ENCODE results near the gene TSPAN18.

TSPAN18 gene

DNA sequence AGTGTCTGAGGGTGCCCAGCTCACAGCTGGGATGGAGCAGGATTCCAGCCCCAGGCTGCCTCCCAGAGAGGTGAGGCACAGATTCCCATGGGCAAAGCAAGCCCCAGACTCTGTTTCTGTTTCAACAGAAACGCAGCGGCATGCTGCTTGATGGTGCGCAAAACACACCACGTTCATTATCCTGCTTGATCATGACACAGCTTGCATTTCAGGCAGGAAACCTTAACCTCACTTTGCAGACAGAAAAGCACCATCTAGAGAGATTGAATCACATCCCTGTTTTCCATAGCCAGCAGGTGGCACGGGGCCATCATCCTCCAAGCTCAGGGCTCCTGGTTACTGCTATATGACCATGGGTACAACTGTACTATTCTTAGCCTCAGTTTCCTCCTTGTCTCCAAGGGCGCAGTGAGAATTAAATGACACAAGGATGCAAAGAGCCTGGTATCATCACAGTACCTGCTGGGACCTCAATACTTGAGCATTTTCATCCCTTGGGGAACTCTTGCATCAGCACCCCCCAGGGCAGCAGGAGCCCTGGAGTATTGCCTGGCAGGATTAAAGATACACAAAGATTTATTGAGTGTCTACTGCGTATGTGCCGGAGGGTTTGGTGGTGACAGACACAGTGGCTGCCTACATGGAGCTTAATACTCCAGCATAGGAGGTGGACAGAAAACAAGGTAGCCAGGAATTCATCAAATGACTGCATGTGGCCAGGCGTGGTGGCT lies 113.9 kb downstream of the TSPAN18 start:
- WGBS, 2 donors (ENCODE audit: extremely low coverage in 2 of 2, insufficient read length in 2 of 2, insufficient replicate concordance in 1 of 2), result no CpG with 5 or more reads among the region's 9 CpGs
- Histone ChIP-seq H3K4me3 (ENCODE audit: low read length in 2 of 2) (no peak overlapping the region), H3K23ac (ENCODE audit: low read depth, low read length, poor library complexity) (no peak overlapping the region), H3K36me3 (replicated peaks in 1 of 2; ENCODE audit: control insufficient read depth in 2 of 2, insufficient read depth in 2 of 2, low read length in 2 of 2) (peaks cover 5 to 11% of the 10 kb centered on the region in 2 donors), H2BK5ac (ENCODE audit: low read length) (no peak overlapping the region), H4K8ac (ENCODE audit: low read depth, low read length) (no peak overlapping the region), H2AFZ (ENCODE audit: low read length) (no peak overlapping the region), H3K9me3 (replicated peaks in 1 of 2; ENCODE audit: control insufficient read depth in 2 of 2, insufficient read depth in 1 of 2, low read depth in 1 of 2, low read length in 2 of 2) (peaks cover 10 to 11% of the 10 kb centered on the region in 2 donors), H3K9ac (ENCODE audit: low read depth, low read length, poor library complexity) (no peak overlapping the region), H3K4me1 (ENCODE audit: control insufficient read depth in 2 of 2, insufficient read depth in 1 of 2, low read depth in 1 of 2, low read length in 2 of 2) (peaks cover 3 to 10% of the 10 kb centered on the region in 2 donors), H2BK120ac (ENCODE audit: low read depth, low read length) (no peak overlapping the region), H3K18ac (ENCODE audit: low read length) (no peak overlapping the region), H3K79me1 (ENCODE audit: low read depth, low read length) (no peaks in the 10 kb centered on the region), H2BK15ac (ENCODE audit: low read length) (no peak overlapping the region), H3K4me2 (ENCODE audit: insufficient read depth, low read length, poor library complexity, severe bottlenecking) (no peak overlapping the region), H3K27me3 (ENCODE audit: control insufficient read depth in 3 of 3, insufficient read depth in 3 of 3, low read depth in 1 of 3, low read length in 3 of 3) (no peaks in the 10 kb centered on the region), H2AK5ac (ENCODE audit: low read depth, low read length) (no peak overlapping the region), H3K27ac (replicated peaks; ENCODE audit: low read length) (no peak overlapping the region), H3K4ac (ENCODE audit: low read length) (no peak overlapping the region), H2BK12ac (ENCODE audit: low read length) (no peak overlapping the region), H3K14ac (ENCODE audit: low read length) (no peak overlapping the region), H4K91ac (ENCODE audit: low read depth, low read length, poor library complexity) (no peak overlapping the region)
- DNase-seq (ENCODE audit: low spot score), result no peak

DNA sequence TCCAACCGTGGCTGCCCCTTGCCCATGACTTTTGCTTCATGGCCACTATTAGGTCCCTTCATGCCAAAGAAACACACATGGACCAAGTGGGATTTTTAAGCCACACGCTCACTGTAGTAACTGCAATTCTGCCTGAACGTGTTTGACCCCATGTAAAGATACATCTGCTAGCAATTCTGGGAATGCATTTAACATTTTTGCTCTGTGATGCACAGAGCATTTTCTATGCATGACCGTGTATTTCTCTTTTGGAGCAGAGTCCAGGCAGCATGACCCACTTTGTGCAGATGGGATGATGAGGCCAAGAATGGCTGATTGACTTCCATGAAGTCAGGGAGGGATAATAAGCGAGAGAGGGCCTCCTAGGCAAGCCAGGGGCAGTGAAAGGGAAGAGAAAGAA lies 115.5 kb downstream of the TSPAN18 start:
- Histone ChIP-seq H3K23ac (ENCODE audit: low read depth, low read length, poor library complexity) (no peak overlapping the region), H2BK120ac (ENCODE audit: low read depth, low read length) (no peak overlapping the region), H3K4me2 (ENCODE audit: insufficient read depth, low read length, poor library complexity, severe bottlenecking) (no peak overlapping the region), H2BK5ac (ENCODE audit: low read length) (no peak overlapping the region), H2BK12ac (ENCODE audit: low read length) (no peak overlapping the region), H4K8ac (ENCODE audit: low read depth, low read length) (no peak overlapping the region), H3K14ac (ENCODE audit: low read length) (no peak overlapping the region), H2AK5ac (ENCODE audit: low read depth, low read length) (no peak overlapping the region), H3K27ac (replicated peaks; ENCODE audit: low read length) (no peak overlapping the region), H3K9ac (ENCODE audit: low read depth, low read length, poor library complexity) (no peak overlapping the region), H3K4me1 (ENCODE audit: control insufficient read depth in 2 of 2, insufficient read depth in 1 of 2, low read depth in 1 of 2, low read length in 2 of 2) (peaks cover 3 to 10% of the 10 kb centered on the region in 2 donors), H2AFZ (ENCODE audit: low read length) (no peak overlapping the region), H2BK15ac (ENCODE audit: low read length) (no peak overlapping the region), H3K4me3 (ENCODE audit: low read length in 2 of 2) (no peak overlapping the region), H3K36me3 (replicated peaks in 1 of 2; ENCODE audit: control insufficient read depth in 2 of 2, insufficient read depth in 2 of 2, low read length in 2 of 2) (peaks cover 7 to 13% of the 10 kb centered on the region in 2 donors), H3K4ac (ENCODE audit: low read length) (no peak overlapping the region), H3K9me3 (replicated peaks in 1 of 2; ENCODE audit: control insufficient read depth in 2 of 2, insufficient read depth in 1 of 2, low read depth in 1 of 2, low read length in 2 of 2) (peaks cover 10 to 19% of the 10 kb centered on the region in 2 donors), H4K91ac (ENCODE audit: low read depth, low read length, poor library complexity) (no peak overlapping the region), H3K18ac (ENCODE audit: low read length) (peak overlapping the region; percentile 0), H3K27me3 (ENCODE audit: control insufficient read depth in 3 of 3, insufficient read depth in 3 of 3, low read depth in 1 of 3, low read length in 3 of 3) (no peaks in the 10 kb centered on the region), H3K79me1 (ENCODE audit: low read depth, low read length) (no peaks in the 10 kb centered on the region)
- WGBS, 2 donors (ENCODE audit: extremely low coverage in 2 of 2, insufficient read length in 2 of 2, insufficient replicate concordance in 1 of 2), result no CpG with 5 or more reads among the region's 5 CpGs
- DNase-seq (ENCODE audit: low spot score), result no peak

DNA sequence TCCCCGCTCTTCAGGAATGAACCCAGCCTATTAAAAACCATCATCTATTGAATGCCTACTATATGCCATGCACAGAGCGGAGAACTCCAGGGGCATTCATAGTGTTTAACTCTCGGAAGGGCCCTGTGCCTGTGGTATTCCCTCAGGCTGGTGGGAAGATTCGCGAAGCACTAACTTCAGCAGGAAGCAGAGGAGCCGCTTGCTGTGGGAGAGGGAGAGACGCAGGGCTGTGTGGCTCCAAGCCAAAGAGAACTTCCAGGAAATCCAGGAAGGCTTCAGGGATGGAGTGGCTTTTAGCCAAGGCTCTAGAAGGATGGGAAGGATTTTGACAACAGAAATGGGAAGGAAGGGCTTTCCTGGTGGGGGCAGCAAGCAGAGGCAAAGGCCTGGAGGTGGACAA lies 120.1 kb downstream of the TSPAN18 start:
- no peak overlapping the region for H2AFZ ChIP-seq (ENCODE audit: low read length)
- H3K4me1 ChIP-seq (ENCODE audit: control insufficient read depth in 2 of 2, insufficient read depth in 1 of 2, low read depth in 1 of 2, low read length in 2 of 2), result peaks cover 15 to 23% of the 10 kb centered on the region in 2 donors
- no peak overlapping the region for H3K23ac ChIP-seq (ENCODE audit: low read depth, low read length, poor library complexity)
- peak overlapping the region; percentile 4 for H3K18ac ChIP-seq (ENCODE audit: low read length)
- H2AK5ac ChIP-seq (ENCODE audit: low read depth, low read length), result no peak overlapping the region
- H4K91ac ChIP-seq (ENCODE audit: low read depth, low read length, poor library complexity), result no peak overlapping the region
- H3K4me3 ChIP-seq (ENCODE audit: low read length in 2 of 2), result no peak overlapping the region
- peaks cover 12 to 16% of the 10 kb centered on the region in 2 donors for H3K9me3 ChIP-seq (replicated peaks in 1 of 2; ENCODE audit: control insufficient read depth in 2 of 2, insufficient read depth in 1 of 2, low read depth in 1 of 2, low read length in 2 of 2)
- no peaks in the 10 kb centered on the region for H3K27me3 ChIP-seq (ENCODE audit: control insufficient read depth in 3 of 3, insufficient read depth in 3 of 3, low read depth in 1 of 3, low read length in 3 of 3)
- H4K8ac ChIP-seq (ENCODE audit: low read depth, low read length), result no peak overlapping the region
- WGBS, 2 donors (ENCODE audit: extremely low coverage in 2 of 2, insufficient read length in 2 of 2, insufficient replicate concordance in 1 of 2), result no CpG with 5 or more reads among the region's 7 CpGs
- H2BK5ac ChIP-seq (ENCODE audit: low read length), result no peak overlapping the region
- H2BK12ac ChIP-seq (ENCODE audit: low read length), result no peak overlapping the region
- no peak overlapping the region for H3K9ac ChIP-seq (ENCODE audit: low read depth, low read length, poor library complexity)
- H3K4me2 ChIP-seq (ENCODE audit: insufficient read depth, low read length, poor library complexity, severe bottlenecking), result no peak overlapping the region
- H3K27ac ChIP-seq (replicated peaks; ENCODE audit: low read length), result no peak overlapping the region
- H2BK120ac ChIP-seq (ENCODE audit: low read depth, low read length), result no peak overlapping the region
- no peak overlapping the region for H3K4ac ChIP-seq (ENCODE audit: low read length)
- peaks cover 4% of the 10 kb centered on the region for H3K79me1 ChIP-seq (ENCODE audit: low read depth, low read length)
- H2BK15ac ChIP-seq (ENCODE audit: low read length), result peak overlapping the region; percentile 11
- peaks cover 7 to 15% of the 10 kb centered on the region in 2 donors for H3K36me3 ChIP-seq (replicated peaks in 1 of 2; ENCODE audit: control insufficient read depth in 2 of 2, insufficient read depth in 2 of 2, low read length in 2 of 2)
- no peak overlapping the region for H3K14ac ChIP-seq (ENCODE audit: low read length)
- DNase-seq (ENCODE audit: low spot score), result no peak

DNA sequence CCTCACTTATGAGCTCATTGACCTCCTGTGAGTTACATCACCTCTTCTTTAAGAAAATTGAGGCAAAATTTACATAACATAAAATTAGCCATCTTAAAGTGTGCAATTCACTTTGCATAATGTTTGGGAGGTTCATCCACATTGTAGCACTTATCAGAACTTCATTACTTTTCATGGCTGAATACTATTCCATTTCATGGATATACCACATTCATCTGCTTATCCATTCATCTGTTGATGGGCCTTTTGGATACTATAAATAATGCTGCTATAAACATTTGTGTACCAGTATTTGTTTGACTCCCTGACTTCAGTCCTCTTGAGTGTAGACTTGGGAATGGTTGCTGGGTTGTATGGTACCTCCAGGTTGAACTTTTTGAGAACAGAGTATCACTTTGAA lies 120.6 kb downstream of the TSPAN18 start:
- no peak overlapping the region for H4K8ac ChIP-seq (ENCODE audit: low read depth, low read length)
- no peak overlapping the region for H3K4ac ChIP-seq (ENCODE audit: low read length)
- H2BK120ac ChIP-seq (ENCODE audit: low read depth, low read length), result no peak overlapping the region
- H2BK5ac ChIP-seq (ENCODE audit: low read length), result no peak overlapping the region
- H3K18ac ChIP-seq (ENCODE audit: low read length), result no peak overlapping the region
- no peak overlapping the region for H4K91ac ChIP-seq (ENCODE audit: low read depth, low read length, poor library complexity)
- no peak overlapping the region for H3K14ac ChIP-seq (ENCODE audit: low read length)
- peaks cover 14 to 23% of the 10 kb centered on the region in 2 donors for H3K4me1 ChIP-seq (ENCODE audit: control insufficient read depth in 2 of 2, insufficient read depth in 1 of 2, low read depth in 1 of 2, low read length in 2 of 2)
- H2BK12ac ChIP-seq (ENCODE audit: low read length), result no peak overlapping the region
- H3K79me1 ChIP-seq (ENCODE audit: low read depth, low read length), result peaks cover 4% of the 10 kb centered on the region
- H3K23ac ChIP-seq (ENCODE audit: low read depth, low read length, poor library complexity), result no peak overlapping the region
- no peak overlapping the region for H3K4me2 ChIP-seq (ENCODE audit: insufficient read depth, low read length, poor library complexity, severe bottlenecking)
- no peaks in the 10 kb centered on the region for H3K27me3 ChIP-seq (ENCODE audit: control insufficient read depth in 3 of 3, insufficient read depth in 3 of 3, low read depth in 1 of 3, low read length in 3 of 3)
- no peak for DNase-seq (ENCODE audit: low spot score)
- no peak overlapping the region for H2BK15ac ChIP-seq (ENCODE audit: low read length)
- no peak overlapping the region for H2AK5ac ChIP-seq (ENCODE audit: low read depth, low read length)
- peaks cover 7 to 15% of the 10 kb centered on the region in 2 donors for H3K36me3 ChIP-seq (replicated peaks in 1 of 2; ENCODE audit: control insufficient read depth in 2 of 2, insufficient read depth in 2 of 2, low read length in 2 of 2)
- H3K4me3 ChIP-seq (ENCODE audit: low read length in 2 of 2), result no peak overlapping the region
- H3K27ac ChIP-seq (replicated peaks; ENCODE audit: low read length), result peak overlapping the region; percentile 94
- peaks cover 12 to 14% of the 10 kb centered on the region in 2 donors for H3K9me3 ChIP-seq (replicated peaks in 1 of 2; ENCODE audit: control insufficient read depth in 2 of 2, insufficient read depth in 1 of 2, low read depth in 1 of 2, low read length in 2 of 2)
- no peak overlapping the region for H2AFZ ChIP-seq (ENCODE audit: low read length)
- no peak overlapping the region for H3K9ac ChIP-seq (ENCODE audit: low read depth, low read length, poor library complexity)
